HepG2 (cell line): ENCODE data around the gene FOXR1. TPM values are rescaled to one million over a fixed set of nuclear protein-coding genes. Genes with fewer than 3 reads are reported as not detected.

ENCODE experiments used
- GABPA ChIP-seq, 2 experiments: IDR thresholded peaks; 2 replicates each; pipeline ENCODE4 v1.6.1; 2011 to 2016; ENCODE audit warnings: low read depth in 2 of 2, low read length in 1 of 2, missing biosample characterization in 1 of 2, missing genetic modification characterization in 1 of 2
- GABPB1 ChIP-seq: IDR thresholded peaks from 2 replicates; pipeline ENCODE4 v1.6.1; 2016; ENCODE audit warnings: mild to moderate bottlenecking, missing genetic modification reagents, moderate library complexity, missing compliant biosample characterization
- GFI1 ChIP-seq: sonication (generic); formaldehyde crosslinking; IDR thresholded peaks from 2 replicates; pipeline ENCODE4 v1.5.0; 2020; ENCODE audit warnings: missing genetic modification reagents, mild to moderate bottlenecking, borderline replicate concordance
- KDM2A ChIP-seq: sonication (generic); formaldehyde crosslinking; IDR thresholded peaks from 2 replicates; pipeline ENCODE4 v1.4.0; 2020; ENCODE audit warnings: low read depth, missing genetic modification reagents, borderline replicate concordance
- ZNF143 ChIP-seq: sonication (generic); formaldehyde crosslinking; IDR thresholded peaks from 2 replicates; pipeline ENCODE4 v1.4.0; 2020; ENCODE audit warnings: missing genetic modification reagents
- ZNF33A ChIP-seq: sonication (generic); formaldehyde crosslinking; IDR thresholded peaks from 2 replicates; pipeline ENCODE4 v1.5.1; 2020; ENCODE audit warnings: missing genetic modification reagents, mild to moderate bottlenecking, moderate library complexity, borderline replicate concordance
- ZNF557 ChIP-seq: sonication (generic); formaldehyde crosslinking; IDR thresholded peaks from 2 replicates; pipeline ENCODE4 v1.4.0; 2020; ENCODE audit warnings: missing genetic modification reagents
- polyA plus RNA-seq, 8 experiments: library from polyadenylated mRNA; depleted of rRNA in 3 of 8; stranded (reverse) in 7 of 8; unstranded in 1 of 8; fragments of >200 nt; fragmentation: Illumina TruSeq in 4 of 8; extraction: Trizol in 4 of 8; gene quantifications; 2 replicates each; pipeline versions ENCODE4 v1.2.1 to v1.2.3, GENCODE V29; 2011 to 2016; ENCODE audit warnings: low read depth in 4 of 8, missing spikeins in 1 of 8, mixed read lengths in 1 of 8; ENCODE audit not compliant: insufficient read depth in 1 of 8
- total RNA-seq, 5 experiments: library from RNA; depleted of rRNA; stranded (reverse); fragments of >200 nt; fragmentation: Illumina TruSeq; extraction: Trizol; gene quantifications; 2 replicates each; pipeline ENCODE4 v1.2.3, GENCODE V29; 2016; ENCODE audit warnings: low read depth in 1 of 5
- TF ChIP-seq, protein P1 (sequence below): sonication (generic); formaldehyde crosslinking; IDR thresholded peaks from 2 replicates; pipeline ENCODE4 v1.4.0; 2020; ENCODE audit warnings: missing genetic modification reagents
- TF ChIP-seq, protein P2 (sequence below): IDR thresholded peaks from 2 replicates; pipeline ENCODE4 v1.6.1; 2016; ENCODE audit warnings: low read depth, control low read depth
- TF ChIP-seq, protein P3 (sequence below): sonication (generic); formaldehyde crosslinking; IDR thresholded peaks from 2 replicates; pipeline ENCODE4 v1.9.0; 2021; ENCODE audit warnings: missing genetic modification reagents, mild to moderate bottlenecking, borderline replicate concordance
- TF ChIP-seq, protein P4 (sequence below): IDR thresholded peaks from 2 replicates; pipeline ENCODE4 v1.6.1; 2018; ENCODE audit warnings: missing genetic modification reagents

Gene FOXR1
- total and polyA plus RNA-seq, 2 of the 13 experiments (the other 11 are each of a cell fraction or from before 2014, with no cell fraction given) = not detected

DNA sequence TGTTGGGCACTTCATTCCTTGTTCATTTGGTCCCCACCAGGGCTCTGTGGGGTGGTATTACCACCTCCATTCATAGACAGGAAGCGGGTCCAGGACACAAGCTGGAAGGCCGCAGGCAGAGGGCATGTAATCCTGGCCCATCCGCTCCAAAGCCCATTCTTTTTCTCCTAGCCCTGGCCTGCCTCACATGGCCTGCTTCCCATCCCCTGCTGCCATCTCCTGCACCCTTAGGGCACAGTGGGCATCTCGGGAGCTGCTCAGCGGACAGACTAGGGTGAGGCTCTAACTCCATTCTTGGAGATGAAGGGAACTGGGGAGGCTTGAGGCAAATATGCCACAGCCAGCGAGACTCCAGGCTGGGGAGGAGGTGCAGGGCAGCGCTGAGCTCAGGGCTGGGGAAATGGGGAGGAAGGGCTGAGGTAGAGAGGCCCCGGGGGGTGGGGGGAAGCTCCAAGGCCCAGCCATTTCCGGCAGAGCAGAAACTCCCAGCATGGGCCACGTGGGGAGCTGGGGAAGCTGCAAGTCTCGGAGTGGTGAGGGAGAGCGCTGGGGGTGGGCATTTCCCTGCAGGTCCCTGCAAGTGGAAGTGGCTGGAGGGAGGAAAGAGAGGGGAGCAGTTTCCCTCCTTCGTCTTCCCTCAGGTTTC, 31.5 kb upstream of the FOXR1 start (continued):
- TF ChIP-seq GABPA (IDR thresholded peaks at IDR 0.05; ENCODE audit: low read depth, low read length) = no peak
- TF ChIP-seq GABPA (CRISPR knock-in tag; IDR thresholded peaks at IDR 0.05; ENCODE audit: low read depth) = peak; percentile 51
- no peak for TF ChIP-seq ZNF557 (CRISPR knock-in tag)
- no peak for TF ChIP-seq KDM2A
- TF ChIP-seq, protein P1, sequence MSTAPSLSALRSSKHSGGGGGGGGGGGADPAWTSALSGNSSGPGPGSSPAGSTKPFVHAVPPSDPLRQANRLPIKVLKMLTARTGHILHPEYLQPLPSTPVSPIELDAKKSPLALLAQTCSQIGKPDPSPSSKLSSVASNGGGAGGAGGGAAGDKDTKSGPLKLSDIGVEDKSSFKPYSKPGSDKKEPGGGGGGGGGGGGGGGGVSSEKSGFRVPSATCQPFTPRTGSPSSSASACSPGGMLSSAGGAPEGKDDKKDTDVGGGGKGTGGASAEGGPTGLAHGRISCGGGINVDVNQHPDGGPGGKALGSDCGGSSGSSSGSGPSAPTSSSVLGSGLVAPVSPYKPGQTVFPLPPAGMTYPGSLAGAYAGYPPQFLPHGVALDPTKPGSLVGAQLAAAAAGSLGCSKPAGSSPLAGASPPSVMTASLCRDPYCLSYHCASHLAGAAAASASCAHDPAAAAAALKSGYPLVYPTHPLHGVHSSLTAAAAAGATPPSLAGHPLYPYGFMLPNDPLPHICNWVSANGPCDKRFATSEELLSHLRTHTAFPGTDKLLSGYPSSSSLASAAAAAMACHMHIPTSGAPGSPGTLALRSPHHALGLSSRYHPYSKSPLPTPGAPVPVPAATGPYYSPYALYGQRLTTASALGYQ (CRISPR knock-in tag) = no peak
- TF ChIP-seq GFI1 (CRISPR knock-in tag) = no peak
- TF ChIP-seq, protein P2, sequence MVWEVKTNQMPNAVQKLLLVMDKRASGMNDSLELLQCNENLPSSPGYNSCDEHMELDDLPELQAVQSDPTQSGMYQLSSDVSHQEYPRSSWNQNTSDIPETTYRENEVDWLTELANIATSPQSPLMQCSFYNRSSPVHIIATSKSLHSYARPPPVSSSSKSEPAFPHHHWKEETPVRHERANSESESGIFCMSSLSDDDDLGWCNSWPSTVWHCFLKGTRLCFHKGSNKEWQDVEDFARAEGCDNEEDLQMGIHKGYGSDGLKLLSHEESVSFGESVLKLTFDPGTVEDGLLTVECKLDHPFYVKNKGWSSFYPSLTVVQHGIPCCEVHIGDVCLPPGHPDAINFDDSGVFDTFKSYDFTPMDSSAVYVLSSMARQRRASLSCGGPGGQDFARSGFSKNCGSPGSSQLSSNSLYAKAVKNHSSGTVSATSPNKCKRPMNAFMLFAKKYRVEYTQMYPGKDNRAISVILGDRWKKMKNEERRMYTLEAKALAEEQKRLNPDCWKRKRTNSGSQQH (CRISPR knock-in tag) = no peak
- TF ChIP-seq ZNF143 (CRISPR knock-in tag) = no peak
- no peak for TF ChIP-seq ZNF33A (CRISPR knock-in tag)
- TF ChIP-seq, protein P3, sequence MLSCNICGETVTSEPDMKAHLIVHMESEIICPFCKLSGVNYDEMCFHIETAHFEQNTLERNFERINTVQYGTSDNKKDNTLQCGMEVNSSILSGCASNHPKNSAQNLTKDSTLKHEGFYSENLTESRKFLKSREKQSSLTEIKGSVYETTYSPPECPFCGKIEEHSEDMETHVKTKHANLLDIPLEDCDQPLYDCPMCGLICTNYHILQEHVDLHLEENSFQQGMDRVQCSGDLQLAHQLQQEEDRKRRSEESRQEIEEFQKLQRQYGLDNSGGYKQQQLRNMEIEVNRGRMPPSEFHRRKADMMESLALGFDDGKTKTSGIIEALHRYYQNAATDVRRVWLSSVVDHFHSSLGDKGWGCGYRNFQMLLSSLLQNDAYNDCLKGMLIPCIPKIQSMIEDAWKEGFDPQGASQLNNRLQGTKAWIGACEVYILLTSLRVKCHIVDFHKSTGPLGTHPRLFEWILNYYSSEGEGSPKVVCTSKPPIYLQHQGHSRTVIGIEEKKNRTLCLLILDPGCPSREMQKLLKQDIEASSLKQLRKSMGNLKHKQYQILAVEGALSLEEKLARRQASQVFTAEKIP (CRISPR knock-in tag) = no peak
- peak; percentile 59; the same call in 1 of the 2 replicates for TF ChIP-seq GABPB1 (CRISPR knock-in tag)
- TF ChIP-seq, protein P4, sequence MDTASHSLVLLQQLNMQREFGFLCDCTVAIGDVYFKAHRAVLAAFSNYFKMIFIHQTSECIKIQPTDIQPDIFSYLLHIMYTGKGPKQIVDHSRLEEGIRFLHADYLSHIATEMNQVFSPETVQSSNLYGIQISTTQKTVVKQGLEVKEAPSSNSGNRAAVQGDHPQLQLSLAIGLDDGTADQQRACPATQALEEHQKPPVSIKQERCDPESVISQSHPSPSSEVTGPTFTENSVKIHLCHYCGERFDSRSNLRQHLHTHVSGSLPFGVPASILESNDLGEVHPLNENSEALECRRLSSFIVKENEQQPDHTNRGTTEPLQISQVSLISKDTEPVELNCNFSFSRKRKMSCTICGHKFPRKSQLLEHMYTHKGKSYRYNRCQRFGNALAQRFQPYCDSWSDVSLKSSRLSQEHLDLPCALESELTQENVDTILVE (CRISPR knock-in tag) = no peak
